Measurements from ENCODE around the gene RHOBTB3. TPM values are rescaled to one million over a fixed set of nuclear protein-coding genes. Genes with fewer than 3 reads are reported as not detected.

Gene RHOBTB3
- total RNA-seq, 1 experiment from 2014 or later, result 6.8 TPM

DNA sequence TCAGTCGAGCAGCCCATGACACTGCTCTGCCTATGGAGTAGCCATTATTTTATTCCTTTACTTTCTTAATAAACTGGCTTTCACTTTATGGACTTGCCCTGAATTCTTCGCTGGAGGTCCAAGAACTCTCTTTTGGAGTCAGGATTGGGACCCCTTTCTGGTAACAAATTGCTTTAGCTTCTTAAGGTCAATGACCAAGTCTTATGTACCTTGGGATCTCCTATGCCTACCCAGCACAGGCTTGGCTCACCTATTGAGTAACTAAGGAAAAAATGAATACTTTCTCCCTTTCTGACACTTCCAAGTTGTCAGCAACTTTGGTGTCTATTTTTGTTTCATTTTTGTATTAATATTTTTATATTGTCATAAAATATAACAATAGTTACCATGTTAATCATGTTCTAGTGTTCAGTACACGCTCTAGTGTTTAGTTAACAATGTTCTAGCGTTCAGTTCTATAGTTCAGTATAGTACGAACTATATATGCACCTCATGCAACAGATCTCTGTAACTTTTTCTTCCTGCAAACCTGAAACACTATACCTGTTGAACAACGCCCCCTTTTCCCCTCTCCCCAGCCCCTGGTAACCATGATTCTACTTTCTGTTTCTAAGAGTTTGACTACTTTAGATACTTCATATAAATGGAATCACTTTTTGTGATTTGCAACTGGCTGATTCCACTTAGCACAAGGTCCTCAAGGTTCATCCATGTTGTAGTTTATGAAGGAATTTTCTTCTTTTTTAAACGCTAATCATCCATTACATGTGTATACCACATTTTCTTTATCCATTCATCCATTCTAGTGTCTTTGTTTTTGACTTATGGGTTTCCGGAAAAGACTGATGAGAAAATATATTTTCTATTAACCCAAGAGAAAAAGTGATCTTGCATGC is 1.8 kb upstream of the RHOBTB3 start:
- no peak overlapping the region for H3K4ac ChIP-seq (ENCODE audit: low read depth, low read length)
- H3K27me3 ChIP-seq (ENCODE audit: insufficient read depth, low read length), result peaks cover 13% of the 10 kb centered on the region; the same call in 1 of the 2 replicates
- H3K4me2 ChIP-seq (ENCODE audit: insufficient read depth, insufficient read length, low read length), result no peak overlapping the region
- no peak overlapping the region for H2BK15ac ChIP-seq (ENCODE audit: low read depth, low read length)
- Mint-ChIP-seq H3K4me3 (peak overlapping the region in 1 of 2 experiments; percentile 91; a peak in 1 of 5 replicates), H3K27me3 (ENCODE audit: low read depth) (peaks cover 68% of the 10 kb centered on the region), H3K4me1 (peaks cover 32 to 33% of the 10 kb centered on the region in 2 experiments), H3K36me3 (ENCODE audit: insufficient read depth in 1 of 3, low read depth in 3 of 3) (no peaks in the 10 kb centered on the region; a peak in 1 of 7 replicates), H3K9me3 (no peaks in the 10 kb centered on the region), H3K27ac (no peak overlapping the region)
- no peak overlapping the region for H2BK20ac ChIP-seq (ENCODE audit: low read depth, low read length, poor library complexity, severe bottlenecking)
- H3K23ac ChIP-seq (ENCODE audit: insufficient read length, low read depth, low read length), result no peak overlapping the region
- no peak overlapping the region for H3K14ac ChIP-seq (ENCODE audit: insufficient read depth, low read length)
- H3K27ac ChIP-seq (ENCODE audit: insufficient read length, low read depth, low read length), result no peak overlapping the region
- peaks cover 13% of the 10 kb centered on the region for H3K23me2 ChIP-seq (ENCODE audit: insufficient read length, low read depth, low read length, poor library complexity, severe bottlenecking)
- H3K79me1 ChIP-seq (ENCODE audit: insufficient read depth, low read depth, low read length, poor library complexity, severe bottlenecking), result no peaks in the 10 kb centered on the region
- no peak overlapping the region for H2AFZ ChIP-seq (ENCODE audit: low read length)
- no peak overlapping the region for H3K18ac ChIP-seq (ENCODE audit: insufficient read length, low read depth, low read length)
- H3K79me2 ChIP-seq (ENCODE audit: insufficient read depth, low read length), result no peaks in the 10 kb centered on the region
- peaks cover 4% of the 10 kb centered on the region; the same call in 1 of the 2 replicates for H3K4me1 ChIP-seq (ENCODE audit: insufficient read depth, low read length)
- no peak overlapping the region for H3K56ac ChIP-seq (ENCODE audit: insufficient read length, low read depth, low read length)
- H2BK12ac ChIP-seq (ENCODE audit: insufficient read length, low read depth, low read length), result no peak overlapping the region
- no peak overlapping the region for H4K5ac ChIP-seq (ENCODE audit: insufficient read length, low read depth, low read length)
- no peaks in the 10 kb centered on the region for H4K20me1 ChIP-seq (ENCODE audit: control insufficient read depth, insufficient read depth, insufficient read length)
- H2BK120ac ChIP-seq (ENCODE audit: low read depth, low read length, poor library complexity, severe bottlenecking), result no peak overlapping the region
- no peak overlapping the region for H2BK5ac ChIP-seq (ENCODE audit: insufficient read length, low read length)
- H3T11ph ChIP-seq (ENCODE audit: low read length), result no peak overlapping the region
- WGBS (ENCODE audit: extremely low coverage, insufficient read length, low lambda C conversion rate), result no CpG with 5 or more reads among the region's 8 CpGs
- H3K9ac ChIP-seq (ENCODE audit: extremely low read depth, insufficient read length, low read length), result no peak overlapping the region
- no peaks in the 10 kb centered on the region for H3K9me3 ChIP-seq (ENCODE audit: control insufficient read depth, low read depth, low read length)
- DNase-seq, result no peak
- H2AK5ac ChIP-seq (ENCODE audit: insufficient read length, low read length), result no peak overlapping the region
- TF ChIP-seq, protein P1, sequence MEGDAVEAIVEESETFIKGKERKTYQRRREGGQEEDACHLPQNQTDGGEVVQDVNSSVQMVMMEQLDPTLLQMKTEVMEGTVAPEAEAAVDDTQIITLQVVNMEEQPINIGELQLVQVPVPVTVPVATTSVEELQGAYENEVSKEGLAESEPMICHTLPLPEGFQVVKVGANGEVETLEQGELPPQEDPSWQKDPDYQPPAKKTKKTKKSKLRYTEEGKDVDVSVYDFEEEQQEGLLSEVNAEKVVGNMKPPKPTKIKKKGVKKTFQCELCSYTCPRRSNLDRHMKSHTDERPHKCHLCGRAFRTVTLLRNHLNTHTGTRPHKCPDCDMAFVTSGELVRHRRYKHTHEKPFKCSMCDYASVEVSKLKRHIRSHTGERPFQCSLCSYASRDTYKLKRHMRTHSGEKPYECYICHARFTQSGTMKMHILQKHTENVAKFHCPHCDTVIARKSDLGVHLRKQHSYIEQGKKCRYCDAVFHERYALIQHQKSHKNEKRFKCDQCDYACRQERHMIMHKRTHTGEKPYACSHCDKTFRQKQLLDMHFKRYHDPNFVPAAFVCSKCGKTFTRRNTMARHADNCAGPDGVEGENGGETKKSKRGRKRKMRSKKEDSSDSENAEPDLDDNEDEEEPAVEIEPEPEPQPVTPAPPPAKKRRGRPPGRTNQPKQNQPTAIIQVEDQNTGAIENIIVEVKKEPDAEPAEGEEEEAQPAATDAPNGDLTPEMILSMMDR (conservative IDR thresholded peaks at IDR 0.05), result no peak
- H4K8ac ChIP-seq (replicated peaks; ENCODE audit: insufficient read length, low read depth, low read length), result no peak overlapping the region
- H4K91ac ChIP-seq (ENCODE audit: insufficient read length, low read depth, low read length), result no peak overlapping the region
